IPS DF 6.9 (cell line): ENCODE measurements around the gene ZSWIM3.
A peak's percentile ranks its signal among the peaks of the same experiment; 100 is the strongest.

Source experiments
- DNase-seq: peaks from one replicate; pipeline ENCODE4 v3.0.0-alpha.2; 2013; ENCODE audit warnings: low read depth, low spot score
- H3K27ac ChIP-seq: one replicate; pipeline ENCODE4 v1.5.1; 2013; ENCODE audit warnings: low read length, control low read depth
- H3K27me3 ChIP-seq: 2 replicates; pipeline ENCODE4 v1.6.1; 2013; ENCODE audit warnings: mild to moderate bottlenecking, low read length; ENCODE audit not compliant: control insufficient read depth, insufficient read depth
- H3K36me3 ChIP-seq: 2 replicates; pipeline ENCODE4 v1.6.1; 2013; ENCODE audit warnings: low read length; ENCODE audit not compliant: control insufficient read depth, insufficient read depth
- H3K4me1 ChIP-seq: 2 replicates; pipeline ENCODE4 v1.6.1; 2013; ENCODE audit warnings: low read length; ENCODE audit not compliant: control insufficient read depth, insufficient read depth
- H3K4me3 ChIP-seq: 2 replicates; pipeline ENCODE4 v1.5.1; 2013; ENCODE audit warnings: mild to moderate bottlenecking, low read length
- H3K9me3 ChIP-seq: 2 replicates; pipeline ENCODE4 v1.6.1; 2013; ENCODE audit warnings: low read length, inconsistent platforms; ENCODE audit not compliant: control insufficient read depth, insufficient read depth
- WGBS: extraction: QIAGEN DNeasy Blood & Tissue Kit; methylation state at CpG from one replicate; pipeline ENCODE4 v1.1.7; 2013; ENCODE audit warnings: mixed read lengths, missing lambda C conversion rate; ENCODE audit not compliant: insufficient read length, insufficient coverage; 5-methylcytosine and 5-hydroxymethylcytosine counted together

ZSWIM3 gene

GRCh38 chr20:45890985-45891983 lies 33.9 kb downstream of the ZSWIM3 start, which contains the start of the genes CTSA and NEURL2:
TSS of gene CTSA (plus strand) at chr20:45891335. CDS start at chr20:45891569, 234 bp downstream.
TSS of gene NEURL2 (minus strand) at chr20:45891208. CDS start at chr20:45890991, 217 bp downstream.
- DNase-seq: peak; percentile 83

DNA sequence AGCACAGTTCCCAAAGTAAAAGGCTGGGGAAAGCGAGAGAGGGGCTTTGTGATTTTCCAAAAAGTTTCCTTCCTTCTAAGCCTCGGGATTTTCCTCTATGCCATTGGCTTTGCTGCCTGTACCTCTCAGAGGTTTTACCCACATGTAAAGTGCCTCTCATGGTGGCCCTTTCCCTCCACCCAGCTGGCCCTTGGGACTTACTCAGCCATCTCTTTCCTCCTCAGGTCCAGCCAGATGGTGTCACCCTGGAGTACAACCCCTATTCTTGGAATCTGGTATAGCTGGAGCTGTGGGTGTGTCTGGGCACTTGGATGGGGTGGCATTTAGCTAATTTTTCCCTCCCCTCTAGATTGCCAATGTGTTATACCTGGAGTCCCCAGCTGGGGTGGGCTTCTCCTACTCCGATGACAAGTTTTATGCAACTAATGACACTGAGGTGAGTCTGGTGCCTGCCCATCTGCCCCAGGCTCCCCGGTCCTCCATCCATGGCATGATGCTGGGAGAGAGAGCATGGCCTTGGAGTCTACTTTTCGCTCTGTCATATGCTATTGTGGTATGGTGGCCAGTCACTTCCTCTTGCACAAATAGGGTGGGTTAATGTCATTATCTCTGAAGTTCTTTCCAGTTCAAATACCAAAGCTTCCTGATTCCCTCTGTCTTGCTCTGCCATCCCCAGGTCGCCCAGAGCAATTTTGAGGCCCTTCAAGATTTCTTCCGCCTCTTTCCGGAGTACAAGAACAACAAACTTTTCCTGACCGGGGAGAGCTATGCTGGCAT lies 34.8 kb downstream of the ZSWIM3 start:
- Histone ChIP-seq H3K4me3 (peak overlapping the region; percentile 66; the same call in 1 of the 2 replicates), H3K4me1 (no peaks in the 10 kb centered on the region), H3K27ac (no peak overlapping the region), H3K27me3 (no peaks in the 10 kb centered on the region), H3K9me3 (no peaks in the 10 kb centered on the region), H3K36me3 (0 out of 2 replicates have a peak, but pooled peaks cover 4% of the 10 kb centered on the region)
- DNase-seq: no peak
- WGBS: no CpG with 5 or more reads among the region's 9 CpGs

More at GRCh38 chr20:45890985-45891983, 33.9 kb downstream of the ZSWIM3 start, which contains the start of the genes CTSA and NEURL2:
- H3K4me1 ChIP-seq: no peaks in the 10 kb centered on the region
- peak within 1 kb of the TSS; percentile 66; the same call in 1 of the 2 replicates for H3K4me3 ChIP-seq
- no peaks in the 10 kb centered on the region for H3K9me3 ChIP-seq
- H3K27me3 ChIP-seq: no peaks in the 10 kb centered on the region
- H3K36me3 ChIP-seq: 0 out of 2 replicates have a peak, but pooled peaks cover 4% of the 10 kb centered on the region
- no peak within 1 kb of the TSS for H3K27ac ChIP-seq
- no CpG with 5 or more reads among the region's 78 CpGs for WGBS

GRCh38 chr20:45892828-45893500 lies 35.5 kb downstream of the ZSWIM3 start:
- 0 out of 2 replicates have a peak, but pooled peaks cover 4% of the 10 kb centered on the region for H3K36me3 ChIP-seq
- no peak for DNase-seq
- no CpG with 5 or more reads among the region's 4 CpGs for WGBS
- H3K27ac ChIP-seq: no peak overlapping the region
- H3K27me3 ChIP-seq: no peaks in the 10 kb centered on the region
- H3K4me3 ChIP-seq: no peak overlapping the region
- H3K9me3 ChIP-seq: no peaks in the 10 kb centered on the region
- no peaks in the 10 kb centered on the region for H3K4me1 ChIP-seq

GRCh38 chr20:45893831-45894230 lies 36.4 kb downstream of the ZSWIM3 start:
- Histone ChIP-seq H3K27ac (no peak overlapping the region), H3K4me1 (no peaks in the 10 kb centered on the region), H3K27me3 (no peaks in the 10 kb centered on the region), H3K4me3 (no peak overlapping the region), H3K36me3 (peaks cover 4% of the 10 kb centered on the region; the same call in 1 of the 2 replicates), H3K9me3 (no peaks in the 10 kb centered on the region)
- WGBS: no CpG with 5 or more reads among the region's 4 CpGs
- no peak for DNase-seq

DNA sequence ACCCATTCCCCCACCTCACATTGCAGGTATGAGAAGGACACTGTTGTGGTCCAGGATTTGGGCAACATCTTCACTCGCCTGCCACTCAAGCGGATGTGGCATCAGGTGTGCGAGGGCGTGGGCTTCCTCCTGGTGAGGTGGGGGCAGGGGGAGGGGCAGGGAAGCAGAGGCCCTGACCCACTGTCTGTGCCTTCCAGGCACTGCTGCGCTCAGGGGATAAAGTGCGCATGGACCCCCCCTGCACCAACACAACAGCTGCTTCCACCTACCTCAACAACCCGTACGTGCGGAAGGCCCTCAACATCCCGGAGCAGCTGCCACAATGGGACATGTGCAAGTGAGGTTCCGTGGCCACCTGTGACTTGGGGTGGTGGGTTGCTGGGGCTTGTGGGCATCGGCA lies 37.4 kb downstream of the ZSWIM3 start:
- H3K9me3 ChIP-seq: no peaks in the 10 kb centered on the region
- no CpG with 5 or more reads among the region's 12 CpGs for WGBS
- no peaks in the 10 kb centered on the region for H3K4me1 ChIP-seq
- no peak for DNase-seq
- H3K27ac ChIP-seq: no peak overlapping the region
- H3K4me3 ChIP-seq: no peak overlapping the region
- no peaks in the 10 kb centered on the region for H3K27me3 ChIP-seq
- H3K36me3 ChIP-seq: peaks cover 7% of the 10 kb centered on the region; the same call in 1 of the 2 replicates

DNA sequence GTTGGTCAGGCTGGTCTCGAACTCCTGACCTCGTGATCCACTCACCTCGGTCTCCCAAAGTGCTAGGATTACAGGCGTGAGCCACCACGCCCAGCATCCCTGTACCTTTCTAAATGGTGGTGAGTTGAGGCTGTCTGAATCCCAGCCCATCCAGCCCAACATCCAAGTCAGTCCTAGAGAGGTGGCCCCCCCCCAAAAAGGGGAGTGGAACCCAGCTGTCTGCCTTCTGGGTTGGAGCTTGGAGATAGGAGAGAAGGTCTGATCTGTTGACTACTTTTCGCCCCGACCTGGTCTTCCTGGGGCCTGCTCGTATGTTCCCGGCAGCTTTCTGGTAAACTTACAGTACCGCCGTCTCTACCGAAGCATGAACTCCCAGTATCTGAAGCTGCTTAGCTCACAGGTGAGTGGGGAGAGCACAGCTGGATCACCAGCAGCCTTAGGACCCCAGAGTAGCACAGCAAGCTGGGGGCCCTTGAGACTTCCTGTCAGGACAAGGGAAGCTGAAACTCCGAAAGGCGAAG lies 39.3 kb downstream of the ZSWIM3 start:
- Histone ChIP-seq H3K9me3 (no peaks in the 10 kb centered on the region), H3K4me3 (no peak overlapping the region), H3K27ac (no peak overlapping the region), H3K4me1 (no peaks in the 10 kb centered on the region), H3K36me3 (peaks cover 10% of the 10 kb centered on the region; the same call in 1 of the 2 replicates), H3K27me3 (no peaks in the 10 kb centered on the region)
- no peak for DNase-seq
- WGBS: no CpG with 5 or more reads among the region's 14 CpGs

GRCh38 chr20:45897289-45897688 lies 39.9 kb downstream of the ZSWIM3 start:
- Histone ChIP-seq H3K4me3 (no peak overlapping the region), H3K36me3 (peaks cover 14% of the 10 kb centered on the region), H3K4me1 (no peaks in the 10 kb centered on the region), H3K27ac (no peak overlapping the region), H3K9me3 (no peaks in the 10 kb centered on the region), H3K27me3 (no peaks in the 10 kb centered on the region)
- no peak for DNase-seq
- WGBS: no CpG with 5 or more reads among the region's 2 CpGs

DNA sequence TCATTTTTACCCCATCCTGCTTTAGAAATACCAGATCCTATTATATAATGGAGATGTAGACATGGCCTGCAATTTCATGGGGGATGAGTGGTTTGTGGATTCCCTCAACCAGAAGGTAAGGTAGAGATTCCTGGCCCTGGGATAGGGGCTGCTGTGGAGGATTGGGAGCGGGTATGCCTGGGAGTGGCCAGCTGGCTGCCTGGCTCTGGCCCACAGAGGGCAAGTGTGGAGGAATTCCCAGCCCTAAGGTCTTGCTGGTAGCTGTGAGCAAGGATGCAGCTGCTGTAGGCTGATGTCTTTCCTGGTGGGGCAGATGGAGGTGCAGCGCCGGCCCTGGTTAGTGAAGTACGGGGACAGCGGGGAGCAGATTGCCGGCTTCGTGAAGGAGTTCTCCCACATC lies 40.3 kb downstream of the ZSWIM3 start:
- Histone ChIP-seq H3K4me1 (no peaks in the 10 kb centered on the region), H3K36me3 (peaks cover 15% of the 10 kb centered on the region), H3K27ac (no peak overlapping the region), H3K9me3 (no peaks in the 10 kb centered on the region), H3K4me3 (no peak overlapping the region), H3K27me3 (no peaks in the 10 kb centered on the region)
- no CpG with 5 or more reads among the region's 7 CpGs for WGBS
- no peak for DNase-seq

GRCh38 chr20:45898285-45898684 lies 40.9 kb downstream of the ZSWIM3 start:
- H3K9me3 ChIP-seq: no peaks in the 10 kb centered on the region
- WGBS: no CpG with 5 or more reads among the region's 12 CpGs
- no peaks in the 10 kb centered on the region for H3K4me1 ChIP-seq
- no peak overlapping the region for H3K4me3 ChIP-seq
- no peak overlapping the region for H3K27ac ChIP-seq
- no peaks in the 10 kb centered on the region for H3K27me3 ChIP-seq
- peaks cover 15% of the 10 kb centered on the region for H3K36me3 ChIP-seq
- no peak for DNase-seq
